ENCODE data around the gene TMEM130.

DNA sequence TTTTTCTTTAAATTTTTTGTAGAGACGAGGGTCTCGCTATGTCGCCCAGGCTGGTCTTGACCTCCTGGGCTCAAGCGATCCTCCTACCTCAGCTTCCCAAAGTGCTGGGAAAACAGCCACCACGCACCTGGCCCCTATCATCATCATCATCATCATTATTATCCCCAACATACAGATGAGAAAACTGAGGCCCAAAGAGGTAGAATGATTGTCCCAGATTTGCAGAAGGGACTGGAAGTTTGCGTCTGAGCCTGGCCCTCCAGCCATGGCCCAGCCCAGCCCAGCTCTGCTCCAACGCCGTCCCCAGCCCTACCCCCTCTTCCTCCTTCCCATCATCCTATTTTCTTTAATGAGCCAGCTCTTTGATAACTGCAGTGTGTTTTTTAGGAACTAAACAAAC is 34.9 kb downstream of the TMEM130 start:
- TF ChIP-seq, protein P1, sequence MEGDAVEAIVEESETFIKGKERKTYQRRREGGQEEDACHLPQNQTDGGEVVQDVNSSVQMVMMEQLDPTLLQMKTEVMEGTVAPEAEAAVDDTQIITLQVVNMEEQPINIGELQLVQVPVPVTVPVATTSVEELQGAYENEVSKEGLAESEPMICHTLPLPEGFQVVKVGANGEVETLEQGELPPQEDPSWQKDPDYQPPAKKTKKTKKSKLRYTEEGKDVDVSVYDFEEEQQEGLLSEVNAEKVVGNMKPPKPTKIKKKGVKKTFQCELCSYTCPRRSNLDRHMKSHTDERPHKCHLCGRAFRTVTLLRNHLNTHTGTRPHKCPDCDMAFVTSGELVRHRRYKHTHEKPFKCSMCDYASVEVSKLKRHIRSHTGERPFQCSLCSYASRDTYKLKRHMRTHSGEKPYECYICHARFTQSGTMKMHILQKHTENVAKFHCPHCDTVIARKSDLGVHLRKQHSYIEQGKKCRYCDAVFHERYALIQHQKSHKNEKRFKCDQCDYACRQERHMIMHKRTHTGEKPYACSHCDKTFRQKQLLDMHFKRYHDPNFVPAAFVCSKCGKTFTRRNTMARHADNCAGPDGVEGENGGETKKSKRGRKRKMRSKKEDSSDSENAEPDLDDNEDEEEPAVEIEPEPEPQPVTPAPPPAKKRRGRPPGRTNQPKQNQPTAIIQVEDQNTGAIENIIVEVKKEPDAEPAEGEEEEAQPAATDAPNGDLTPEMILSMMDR (conservative IDR thresholded peaks at IDR 0.05 in 1 of 2, IDR thresholded peaks at IDR 0.05 in 1 of 2; ENCODE audit: low read depth in 1 of 2, low read length in 2 of 2): no peak
- TF ChIP-seq EZH2 (IDR thresholded peaks at IDR 0.05; ENCODE audit: low read length, missing control alignments): no peak
